ENCODE data around the gene ZDHHC4. TPM values are rescaled to one million over a fixed set of nuclear protein-coding genes. Genes with fewer than 3 reads are reported as not detected.

ZDHHC4 gene
- polyA plus RNA-seq, 1 of the 3 experiments (the other 2 are of a cell fraction) = 169 TPM

DNA sequence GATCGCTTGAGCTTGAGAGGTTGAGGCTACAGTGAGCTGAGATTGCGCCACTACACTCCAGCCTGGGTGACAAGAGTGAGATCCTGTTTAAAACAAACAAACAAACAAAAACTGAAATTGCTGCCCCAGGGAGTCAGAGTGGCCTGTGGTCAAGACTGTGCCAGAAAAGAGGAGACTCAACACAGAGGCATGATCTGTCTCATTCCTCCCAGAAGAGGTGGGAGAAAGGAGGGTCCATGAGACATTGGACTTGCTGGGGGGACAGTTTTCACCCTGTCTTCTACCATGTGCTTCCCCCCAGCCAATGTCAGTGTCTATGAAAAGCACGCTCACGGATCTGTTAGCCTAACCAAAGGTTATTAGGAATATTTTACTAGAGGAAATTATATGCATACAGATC lies 41.4 kb downstream of the ZDHHC4 start (continued):
- TF ChIP-seq REST (IDR thresholded peaks at IDR 0.05; ENCODE audit: low read depth, low read length) (no peak), FOSL2 (IDR thresholded peaks at IDR 0.05; ENCODE audit: borderline replicate concordance, low read depth) (no peak)

- 82% methylated on average over 3 of the region's 3 CpGs for WGBS (ENCODE audit: low lambda C conversion rate)
- Histone ChIP-seq H4K20me1 (ENCODE audit: insufficient read depth) (no peaks in the 10 kb centered on the region), H3K4me2 (no peak overlapping the region), H3K36me3 (replicated peaks in 1 of 2; ENCODE audit: control insufficient read depth in 1 of 2, insufficient read depth in 2 of 2, low read length in 1 of 2) (peaks cover 0 to 22% of the 10 kb centered on the region in 2 experiments), H3K4me3 (ENCODE audit: low read depth in 2 of 2, low read length in 1 of 2) (no peak overlapping the region), H3K9me2 (no peaks in the 10 kb centered on the region), H3K27ac (ENCODE audit: low read depth in 2 of 2, low read length in 1 of 2) (no peak overlapping the region), H3K4me1 (ENCODE audit: control insufficient read depth in 1 of 2, insufficient read depth in 2 of 2, low read depth in 1 of 2, low read length in 1 of 2) (peaks cover 0 to 10% of the 10 kb centered on the region in 2 experiments; a peak in 2 of 4 replicates), H3K27me3 (ENCODE audit: insufficient read depth) (no peaks in the 10 kb centered on the region), H3K9ac (no peak overlapping the region), H3K79me2 (ENCODE audit: insufficient read depth) (no peaks in the 10 kb centered on the region), H3F3A (replicated peaks; ENCODE audit: insufficient read depth) (peaks cover 3% of the 10 kb centered on the region), H2AFZ (ENCODE audit: low read depth) (no peak overlapping the region), H3K9me3 (no peaks in the 10 kb centered on the region)
- POLR2A ChIA-PET = no interaction called here
- CTCF ChIA-PET = interaction anchor here (1.0 kb wide), 1 partner anchor 30 kb away, joined by 3 read pairs; the partner anchor contains the start of gene INTS15
- DNase-seq = no peak
- TF ChIP-seq JUND (IDR thresholded peaks at IDR 0.05) (no peak), NFIC (IDR thresholded peaks at IDR 0.05; ENCODE audit: borderline replicate concordance) (no peak), SMC3 (IDR thresholded peaks at IDR 0.05; ENCODE audit: low read depth, low read length) (no peak), YY1 (IDR thresholded peaks at IDR 0.05; ENCODE audit: low read depth) (no peak), POLR2AphosphoS5 (IDR thresholded peaks at IDR 0.05; ENCODE audit: low read depth, low read length) (no peak), GATA2 (CRISPR knock-in tag; IDR thresholded peaks at IDR 0.05) (no peak), FOXJ3 (CRISPR knock-in tag; IDR thresholded peaks at IDR 0.05) (no peak)
- TF ChIP-seq, protein P1, sequence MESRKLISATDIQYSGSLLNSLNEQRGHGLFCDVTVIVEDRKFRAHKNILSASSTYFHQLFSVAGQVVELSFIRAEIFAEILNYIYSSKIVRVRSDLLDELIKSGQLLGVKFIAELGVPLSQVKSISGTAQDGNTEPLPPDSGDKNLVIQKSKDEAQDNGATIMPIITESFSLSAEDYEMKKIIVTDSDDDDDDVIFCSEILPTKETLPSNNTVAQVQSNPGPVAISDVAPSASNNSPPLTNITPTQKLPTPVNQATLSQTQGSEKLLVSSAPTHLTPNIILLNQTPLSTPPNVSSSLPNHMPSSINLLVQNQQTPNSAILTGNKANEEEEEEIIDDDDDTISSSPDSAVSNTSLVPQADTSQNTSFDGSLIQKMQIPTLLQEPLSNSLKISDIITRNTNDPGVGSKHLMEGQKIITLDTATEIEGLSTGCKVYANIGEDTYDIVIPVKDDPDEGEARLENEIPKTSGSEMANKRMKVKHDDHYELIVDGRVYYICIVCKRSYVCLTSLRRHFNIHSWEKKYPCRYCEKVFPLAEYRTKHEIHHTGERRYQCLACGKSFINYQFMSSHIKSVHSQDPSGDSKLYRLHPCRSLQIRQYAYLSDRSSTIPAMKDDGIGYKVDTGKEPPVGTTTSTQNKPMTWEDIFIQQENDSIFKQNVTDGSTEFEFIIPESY (IDR thresholded peaks at IDR 0.05; ENCODE audit: borderline replicate concordance, low read depth) = no peak
Observed at GRCh38 chr7:6619961-6620360, 42.7 kb downstream of the ZDHHC4 start.
